Osteocyte (in vitro differentiated cells): ENCODE data around the gene VAV1. TPM values are rescaled to one million over a fixed set of nuclear protein-coding genes. Genes with fewer than 3 reads are reported as not detected.

Experiments used
- DNase-seq: peaks from one replicate; pipeline ENCODE4 v3.0.0; 2021; ENCODE audit warnings: mixed read lengths; ENCODE audit not compliant: unreplicated experiment; ENCODE audit errors: extremely low spot score
- H3K27ac Mint-ChIP-seq: one replicate; pipeline ENCODE4 v1.8.0; 2021; ENCODE audit warnings: mild to moderate bottlenecking, mixed read lengths; ENCODE audit not compliant: unreplicated experiment
- H3K27me3 Mint-ChIP-seq: one replicate; pipeline ENCODE4 v1.8.0; 2021; ENCODE audit warnings: mixed read lengths; ENCODE audit not compliant: unreplicated experiment
- H3K36me3 Mint-ChIP-seq: one replicate; pipeline ENCODE4 v1.8.0; 2021; ENCODE audit warnings: mixed read lengths; ENCODE audit not compliant: unreplicated experiment
- H3K4me1 Mint-ChIP-seq: one replicate; pipeline ENCODE4 v1.8.0; 2021; ENCODE audit warnings: mixed read lengths; ENCODE audit not compliant: unreplicated experiment
- H3K4me3 Mint-ChIP-seq: one replicate; pipeline ENCODE4 v1.8.0; 2021; ENCODE audit warnings: mild to moderate bottlenecking, moderate library complexity, mixed read lengths; ENCODE audit not compliant: unreplicated experiment
- H3K9me3 Mint-ChIP-seq: one replicate; pipeline ENCODE4 v1.8.0; 2021; ENCODE audit warnings: mixed read lengths; ENCODE audit not compliant: unreplicated experiment
- microRNA-seq: library from miRNA; unstranded; fragments of <30 nt; microRNA quantifications from one replicate; pipeline ENCODE4 v1.1.0, GENCODE V29; 2020; ENCODE audit not compliant: unreplicated experiment
- total RNA-seq: library from RNA; stranded (reverse); gene quantifications from 2 replicates; pipeline ENCODE4 v1.2.1, GENCODE V29; 2021
- TF ChIP-seq, protein P1 (sequence below): fragments of 200-600 bp; sonication (generic); IDR thresholded peaks from 2 replicates; pipeline ENCODE4 v1.5.0; 2021; ENCODE audit warnings: antibody characterized with exemption, mild to moderate bottlenecking, moderate library complexity

The VAV1 gene
- total RNA-seq, 1 donor from 2014 or later: not detected

DNA sequence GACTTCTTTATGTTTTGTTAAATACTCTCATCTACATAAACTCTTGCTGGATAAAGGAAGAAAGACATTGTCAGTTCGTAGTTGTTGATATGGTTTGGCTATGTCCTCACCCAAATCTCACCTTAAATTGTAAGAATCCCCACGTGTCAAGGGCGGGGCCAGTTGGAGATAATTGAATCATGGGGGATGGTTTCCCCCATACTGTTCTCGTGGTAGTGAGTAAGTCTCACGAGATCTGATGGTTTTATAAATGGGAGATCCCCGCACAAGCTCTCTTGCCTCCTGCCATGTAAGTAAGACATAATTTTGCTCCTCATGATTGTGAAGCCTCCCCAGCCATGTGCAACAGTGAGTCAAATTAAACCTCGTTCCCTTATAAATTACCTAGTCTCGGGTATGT, 118.4 kb downstream of the VAV1 start:
- Mint-ChIP-seq H3K36me3 (no peaks in the 10 kb centered on the region), H3K4me3 (no peak overlapping the region), H3K27ac (no peak overlapping the region), H3K4me1 (no peaks in the 10 kb centered on the region), H3K9me3 (peaks cover 29% of the 10 kb centered on the region), H3K27me3 (no peaks in the 10 kb centered on the region)
- no peak for DNase-seq
- TF ChIP-seq, protein P1, sequence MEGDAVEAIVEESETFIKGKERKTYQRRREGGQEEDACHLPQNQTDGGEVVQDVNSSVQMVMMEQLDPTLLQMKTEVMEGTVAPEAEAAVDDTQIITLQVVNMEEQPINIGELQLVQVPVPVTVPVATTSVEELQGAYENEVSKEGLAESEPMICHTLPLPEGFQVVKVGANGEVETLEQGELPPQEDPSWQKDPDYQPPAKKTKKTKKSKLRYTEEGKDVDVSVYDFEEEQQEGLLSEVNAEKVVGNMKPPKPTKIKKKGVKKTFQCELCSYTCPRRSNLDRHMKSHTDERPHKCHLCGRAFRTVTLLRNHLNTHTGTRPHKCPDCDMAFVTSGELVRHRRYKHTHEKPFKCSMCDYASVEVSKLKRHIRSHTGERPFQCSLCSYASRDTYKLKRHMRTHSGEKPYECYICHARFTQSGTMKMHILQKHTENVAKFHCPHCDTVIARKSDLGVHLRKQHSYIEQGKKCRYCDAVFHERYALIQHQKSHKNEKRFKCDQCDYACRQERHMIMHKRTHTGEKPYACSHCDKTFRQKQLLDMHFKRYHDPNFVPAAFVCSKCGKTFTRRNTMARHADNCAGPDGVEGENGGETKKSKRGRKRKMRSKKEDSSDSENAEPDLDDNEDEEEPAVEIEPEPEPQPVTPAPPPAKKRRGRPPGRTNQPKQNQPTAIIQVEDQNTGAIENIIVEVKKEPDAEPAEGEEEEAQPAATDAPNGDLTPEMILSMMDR: no peak

GRCh38 chr19:6891761-6892385, 119.4 kb downstream of the VAV1 start:
- H3K36me3 Mint-ChIP-seq: no peaks in the 10 kb centered on the region
- H3K27ac Mint-ChIP-seq: no peak overlapping the region
- no peaks in the 10 kb centered on the region for H3K4me1 Mint-ChIP-seq
- TF ChIP-seq, protein P1: no peak
- H3K4me3 Mint-ChIP-seq: no peak overlapping the region
- DNase-seq: no peak
- no peaks in the 10 kb centered on the region for H3K27me3 Mint-ChIP-seq
- peaks cover 36% of the 10 kb centered on the region for H3K9me3 Mint-ChIP-seq

DNA sequence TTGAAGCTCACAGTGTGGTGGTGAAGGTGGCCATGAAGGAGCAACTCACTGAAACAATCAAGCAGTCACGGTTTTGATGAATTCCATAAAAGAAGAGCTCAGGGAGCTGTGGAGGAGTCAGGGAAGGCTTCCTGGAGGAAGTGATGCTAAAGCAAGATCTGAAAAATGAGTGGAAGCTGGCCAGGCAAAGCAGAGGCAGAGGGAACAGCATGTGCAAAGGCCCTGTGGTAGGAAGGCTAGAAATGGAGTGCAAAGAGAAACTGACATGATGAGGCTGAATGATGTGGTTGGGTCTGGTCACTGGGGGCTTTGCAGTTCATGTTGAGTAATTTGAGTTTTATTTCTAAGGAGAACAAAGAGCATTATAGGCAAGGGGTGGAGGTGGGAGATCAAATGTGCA, 121.8 kb downstream of the VAV1 start:
- Mint-ChIP-seq H3K4me1 (no peaks in the 10 kb centered on the region), H3K27ac (no peak overlapping the region), H3K9me3 (peaks cover 42% of the 10 kb centered on the region), H3K27me3 (no peaks in the 10 kb centered on the region), H3K36me3 (no peaks in the 10 kb centered on the region), H3K4me3 (no peak overlapping the region)
- TF ChIP-seq, protein P1: no peak
- DNase-seq: no peak

GRCh38 chr19:6903446-6903845, 130.9 kb downstream of the VAV1 start:
- no peak overlapping the region for H3K4me3 Mint-ChIP-seq
- DNase-seq: no peak
- no peaks in the 10 kb centered on the region for H3K4me1 Mint-ChIP-seq
- no peaks in the 10 kb centered on the region for H3K36me3 Mint-ChIP-seq
- TF ChIP-seq, protein P1: no peak
- H3K27ac Mint-ChIP-seq: no peak overlapping the region
- H3K27me3 Mint-ChIP-seq: no peaks in the 10 kb centered on the region
- peaks cover 41% of the 10 kb centered on the region for H3K9me3 Mint-ChIP-seq

DNA sequence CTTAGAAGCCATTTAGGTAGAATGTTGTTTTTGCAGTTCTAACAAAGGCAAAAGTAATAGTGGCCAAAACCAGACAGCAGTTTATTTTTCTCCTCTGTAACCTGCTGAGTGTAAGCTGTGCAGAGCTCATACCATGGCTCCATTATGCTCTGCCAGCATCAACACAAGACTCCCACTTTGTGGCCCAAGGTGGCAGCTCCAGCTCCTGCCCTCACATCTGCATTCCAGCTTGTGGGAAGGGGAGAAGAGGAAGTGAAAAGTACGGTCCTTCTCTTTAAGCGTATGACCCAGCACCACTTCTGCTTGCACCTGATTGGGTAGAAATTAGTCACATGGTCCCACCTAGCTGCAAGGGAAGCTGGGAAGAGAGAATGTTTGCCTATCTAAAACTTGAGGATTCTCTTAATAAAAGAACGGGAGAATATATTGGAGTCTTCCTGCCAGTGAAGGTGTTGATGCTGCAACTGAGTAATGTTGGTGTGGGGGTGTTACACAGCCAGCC, 134.1 kb downstream of the VAV1 start:
- no peak for DNase-seq
- no peaks in the 10 kb centered on the region for H3K4me1 Mint-ChIP-seq
- no peak overlapping the region for H3K27ac Mint-ChIP-seq
- no peaks in the 10 kb centered on the region for H3K36me3 Mint-ChIP-seq
- H3K9me3 Mint-ChIP-seq: peaks cover 31% of the 10 kb centered on the region
- H3K27me3 Mint-ChIP-seq: no peaks in the 10 kb centered on the region
- TF ChIP-seq, protein P1: no peak
- no peak overlapping the region for H3K4me3 Mint-ChIP-seq

Small RNA genes lying within 50 kb of the gene (microRNA-seq; reads per million reads assigned to microRNA genes)
- not detected for gene MIR6791

Other genes with a start within 250 kb of the VAV1 start
- gene TNFSF9, start 241.7 kb upstream of the VAV1 start, total RNA-seq: 1.4 and 1.5 TPM in 2 replicates
- gene CD70, start 181.6 kb upstream of the VAV1 start, total RNA-seq: 0.42 and 0.54 TPM in 2 replicates
- not detected in 2 replicates for gene TNFSF14, start 102.5 kb upstream of the VAV1 start, total RNA-seq
- gene C3, start 52.1 kb upstream of the VAV1 start, total RNA-seq: 0.56 TPM in 1 of 2 replicates, not detected in the other
- gene GPR108, start 35.1 kb upstream of the VAV1 start, total RNA-seq: 45.4 and 51.5 TPM in 2 replicates
- 51.1 and 53.8 TPM in 2 replicates for gene TRIP10, start 33.0 kb upstream of the VAV1 start, total RNA-seq
- gene SH2D3A, start 5.3 kb upstream of the VAV1 start, total RNA-seq: not detected in 2 replicates
- not detected in 2 replicates for gene ADGRE1, start 114.9 kb downstream of the VAV1 start, total RNA-seq
- not detected in 2 replicates for gene MBD3L2B, start 248.7 kb downstream of the VAV1 start, total RNA-seq